ENCODE data around the gene HYAL3. TPM values are rescaled to one million over a fixed set of nuclear protein-coding genes. Genes with fewer than 3 reads are reported as not detected.
A peak's percentile ranks its signal among the peaks of the same experiment; 100 is the strongest.

HYAL3 gene
- total and polyA plus RNA-seq, 10 of the 15 experiments (the other 5 are each of a cell fraction or from before 2014, with no cell fraction given) = 0.37 to 4.2 (median 2.8) TPM

DNA sequence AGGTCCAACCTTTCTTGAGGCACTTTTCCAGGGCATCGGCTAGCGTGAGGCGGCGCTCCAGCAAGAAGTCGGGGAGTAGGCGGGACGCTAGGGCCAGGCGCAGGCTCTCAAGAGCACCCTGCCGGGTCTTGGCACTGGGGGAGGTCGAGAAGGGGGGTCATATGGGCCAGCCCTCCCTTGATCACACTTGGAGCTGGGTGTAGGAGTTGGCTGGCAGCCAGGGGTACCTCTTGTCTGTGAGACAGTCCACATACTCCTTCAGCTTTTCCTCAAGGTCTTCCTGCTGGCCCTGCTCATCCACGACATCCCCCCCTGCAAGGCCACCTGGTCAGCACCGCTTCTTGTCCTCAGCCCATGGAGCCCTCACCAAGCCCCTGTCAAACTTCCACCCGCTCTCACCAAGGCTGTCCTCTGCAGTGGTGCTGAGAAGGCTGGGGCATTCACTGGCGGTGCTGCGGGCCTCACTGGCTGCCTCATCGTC lies 9.0 kb downstream of the HYAL3 start:
- peak overlapping the region; percentile 97; the same call in 1 of the 2 replicates for H3K4me3 ChIP-seq
- intact Hi-C loops (cut with micrococcal nuclease; ENCODE audit: unreplicated experiment) (no loop called here), in situ Hi-C loops (cut with MboI) (no loop called here)
- BruUV-seq (replicated peaks) = no TSS peak
- ChIA-PET SMC1A (ENCODE audit: uncharacterized antibody, unreplicated experiment) (interaction anchor here (0.7 kb wide), 1 partner anchor 259 kb away, joined by 3 read pairs; no protein-coding TSS in a partner anchor), POLR2A (interaction anchor here (0.5 to 0.6 kb wide), 2 partner anchors 9 to 1739 kb away, joined by 3 to 5 read pairs; no protein-coding TSS in a partner anchor), CTCF (no interaction called here), RAD21 (ENCODE audit: unreplicated experiment) (no interaction called here)
- 87% methylated on average over 16 of the region's 16 CpGs for WGBS (ENCODE audit: insufficient coverage, insufficient replicate concordance, low lambda C conversion rate, missing lambda C conversion rate)
- no peak for DNase-seq (ENCODE audit: low read depth, low spot score)
- no peaks in the 10 kb centered on the region for H3K9me3 ChIP-seq (replicated peaks; ENCODE audit: control insufficient read depth, insufficient read depth, low read length)
- no peak overlapping the region for H3K27ac ChIP-seq (ENCODE audit: control insufficient read depth, insufficient read depth)
- TF ChIP-seq SMAD5 (IDR thresholded peaks at IDR 0.05; ENCODE audit: low read depth) = no peak
- TF ChIP-seq POU2F2 (IDR thresholded peaks at IDR 0.05; ENCODE audit: borderline replicate concordance, low read depth, low read length) = no peak
- H2AFZ ChIP-seq (ENCODE audit: control insufficient read depth, low read depth, low read length) = no peak overlapping the region
- H3K27me3 ChIP-seq (replicated peaks in 1 of 2; ENCODE audit: control insufficient read depth in 2 of 2, insufficient read depth in 2 of 2, low read length in 1 of 2) = no peaks in the 10 kb centered on the region
- no peak for ATAC-seq
- H3K9ac ChIP-seq (ENCODE audit: control insufficient read depth, insufficient read depth, low read length) = no peak overlapping the region
- peaks cover 21% of the 10 kb centered on the region for H3K79me2 ChIP-seq (ENCODE audit: control insufficient read depth, insufficient read depth, low read length)
- peaks cover 3% of the 10 kb centered on the region; the same call in 1 of the 2 replicates for H3K4me1 ChIP-seq (ENCODE audit: control insufficient read depth, insufficient read depth, low read length)
- H3K4me2 ChIP-seq (ENCODE audit: control insufficient read depth, insufficient read depth) = peak overlapping the region; percentile 53; the same call in 1 of the 2 replicates
- no peaks in the 10 kb centered on the region for H4K20me1 ChIP-seq (ENCODE audit: control insufficient read depth, insufficient read depth)
- peaks cover 0 to 28% of the 10 kb centered on the region in 2 experiments; a peak in 3 of 4 replicates for H3K36me3 ChIP-seq (ENCODE audit: control insufficient read depth in 2 of 2, insufficient read depth in 2 of 2, low read length in 1 of 2)
- FAIRE-seq = no peak

DNA sequence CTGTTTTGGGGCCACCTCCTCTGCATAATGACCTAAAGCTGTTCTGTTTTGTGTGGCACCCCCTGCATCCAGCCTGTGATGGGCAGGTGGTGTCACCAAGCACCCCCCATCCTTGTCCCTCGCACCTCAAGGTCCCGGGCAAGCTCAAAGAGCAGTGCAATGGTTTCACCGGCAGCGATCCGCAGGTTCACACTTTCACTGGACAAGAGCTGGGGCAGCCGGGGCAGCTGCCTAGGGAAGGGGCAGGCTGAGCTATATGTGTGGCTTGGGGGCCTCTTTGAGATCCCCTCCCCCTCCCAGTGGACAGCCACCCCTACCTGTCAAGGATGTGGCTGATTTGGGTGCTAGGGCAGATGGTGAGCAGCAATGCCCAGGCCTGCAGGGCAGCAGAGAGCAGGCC lies 10.1 kb downstream of the HYAL3 start:
- BruUV-seq (replicated peaks) = no TSS peak
- Histone ChIP-seq H3K27me3 (replicated peaks in 1 of 2; ENCODE audit: control insufficient read depth in 2 of 2, insufficient read depth in 2 of 2, low read length in 1 of 2) (no peaks in the 10 kb centered on the region), H3K4me3 (no peak overlapping the region), H3K27ac (ENCODE audit: control insufficient read depth, insufficient read depth) (no peak overlapping the region), H3K9me3 (replicated peaks; ENCODE audit: control insufficient read depth, insufficient read depth, low read length) (no peaks in the 10 kb centered on the region), H4K20me1 (ENCODE audit: control insufficient read depth, insufficient read depth) (no peaks in the 10 kb centered on the region), H3K4me1 (ENCODE audit: control insufficient read depth, insufficient read depth, low read length) (peaks cover 3% of the 10 kb centered on the region; the same call in 1 of the 2 replicates), H3K4me2 (ENCODE audit: control insufficient read depth, insufficient read depth) (no peak overlapping the region), H2AFZ (ENCODE audit: control insufficient read depth, low read depth, low read length) (no peak overlapping the region), H3K9ac (ENCODE audit: control insufficient read depth, insufficient read depth, low read length) (no peak overlapping the region), H3K36me3 (ENCODE audit: control insufficient read depth in 2 of 2, insufficient read depth in 2 of 2, low read length in 1 of 2) (peaks cover 0 to 28% of the 10 kb centered on the region in 2 experiments; a peak in 3 of 4 replicates), H3K79me2 (ENCODE audit: control insufficient read depth, insufficient read depth, low read length) (peaks cover 21% of the 10 kb centered on the region)
- WGBS (ENCODE audit: insufficient coverage, insufficient replicate concordance, low lambda C conversion rate, missing lambda C conversion rate) = 97% methylated on average over 6 of the region's 6 CpGs
- POLR2A ChIA-PET = no interaction called here
- CTCF ChIA-PET = no interaction called here
- FAIRE-seq = no peak
- RAD21 ChIA-PET (ENCODE audit: unreplicated experiment) = no interaction called here
- TF ChIP-seq ZZZ3 (IDR thresholded peaks at IDR 0.05; ENCODE audit: control insufficient read depth, insufficient read length, low read depth) = no peak
- no peak for TF ChIP-seq TCF7 (IDR thresholded peaks at IDR 0.05; ENCODE audit: borderline replicate concordance)
- TF ChIP-seq, protein P1, sequence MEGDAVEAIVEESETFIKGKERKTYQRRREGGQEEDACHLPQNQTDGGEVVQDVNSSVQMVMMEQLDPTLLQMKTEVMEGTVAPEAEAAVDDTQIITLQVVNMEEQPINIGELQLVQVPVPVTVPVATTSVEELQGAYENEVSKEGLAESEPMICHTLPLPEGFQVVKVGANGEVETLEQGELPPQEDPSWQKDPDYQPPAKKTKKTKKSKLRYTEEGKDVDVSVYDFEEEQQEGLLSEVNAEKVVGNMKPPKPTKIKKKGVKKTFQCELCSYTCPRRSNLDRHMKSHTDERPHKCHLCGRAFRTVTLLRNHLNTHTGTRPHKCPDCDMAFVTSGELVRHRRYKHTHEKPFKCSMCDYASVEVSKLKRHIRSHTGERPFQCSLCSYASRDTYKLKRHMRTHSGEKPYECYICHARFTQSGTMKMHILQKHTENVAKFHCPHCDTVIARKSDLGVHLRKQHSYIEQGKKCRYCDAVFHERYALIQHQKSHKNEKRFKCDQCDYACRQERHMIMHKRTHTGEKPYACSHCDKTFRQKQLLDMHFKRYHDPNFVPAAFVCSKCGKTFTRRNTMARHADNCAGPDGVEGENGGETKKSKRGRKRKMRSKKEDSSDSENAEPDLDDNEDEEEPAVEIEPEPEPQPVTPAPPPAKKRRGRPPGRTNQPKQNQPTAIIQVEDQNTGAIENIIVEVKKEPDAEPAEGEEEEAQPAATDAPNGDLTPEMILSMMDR (IDR thresholded peaks at IDR 0.05 in 2 of 3, conservative IDR thresholded peaks at IDR 0.05 in 1 of 3; ENCODE audit: control insufficient read depth in 2 of 3, extremely low read depth in 1 of 3, insufficient read depth in 1 of 3, low read depth in 3 of 3, low read length in 3 of 3) = no peak
- TF ChIP-seq ZNF384 (IDR thresholded peaks at IDR 0.05; ENCODE audit: borderline replicate concordance, low read depth, low read length) = no peak
- no peak for TF ChIP-seq TBL1XR1 (IDR thresholded peaks at IDR 0.05; ENCODE audit: low read depth, low read length)
- intact Hi-C loops (cut with micrococcal nuclease; ENCODE audit: unreplicated experiment) (no loop called here), in situ Hi-C loops (cut with MboI) (no loop called here)
- no peak for ATAC-seq
- DNase-seq (ENCODE audit: low read depth, low spot score) = no peak
- SMC1A ChIA-PET (ENCODE audit: uncharacterized antibody, unreplicated experiment) = no interaction called here

Data from GM12878 (cell line).